Measurements from ENCODE around the gene TBCB. TPM values are rescaled to one million over a fixed set of nuclear protein-coding genes. Genes with fewer than 3 reads are reported as not detected.

Gene TBCB
- total RNA-seq, 2 donors from 2014 or later: 105 to 162 TPM

DNA sequence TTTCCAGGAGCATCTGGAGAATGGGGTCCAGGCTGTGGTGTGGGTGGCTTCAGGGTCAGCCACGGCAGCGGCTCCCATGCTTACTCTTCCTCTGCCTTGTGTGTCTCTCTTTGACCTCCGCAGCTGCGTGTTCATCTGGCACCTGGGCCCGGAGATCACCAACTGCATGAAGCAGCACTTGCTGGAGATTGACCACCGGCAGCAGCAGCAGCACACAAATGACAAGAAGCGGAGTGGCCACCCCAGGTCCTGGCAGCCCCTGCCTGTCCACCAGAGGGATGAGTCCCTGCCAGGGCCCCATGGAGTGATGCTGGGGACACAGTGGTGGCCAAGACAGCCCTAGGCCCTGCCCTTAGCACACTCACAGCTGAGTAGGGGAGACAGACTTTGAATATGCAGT is 22.7 kb upstream of the TBCB start:
- Mint-ChIP-seq H3K9me3 (no peaks in the 10 kb centered on the region), H3K27ac (peak overlapping the region; percentile 66), H3K4me1 (peaks cover 18% of the 10 kb centered on the region), H3K27me3 (no peaks in the 10 kb centered on the region), H3K36me3 (ENCODE audit: low read depth) (peaks cover 54% of the 10 kb centered on the region), H3K4me3 (peak overlapping the region; percentile 53)
- ATAC-seq (replicated peaks): peak; percentile 6

DNA sequence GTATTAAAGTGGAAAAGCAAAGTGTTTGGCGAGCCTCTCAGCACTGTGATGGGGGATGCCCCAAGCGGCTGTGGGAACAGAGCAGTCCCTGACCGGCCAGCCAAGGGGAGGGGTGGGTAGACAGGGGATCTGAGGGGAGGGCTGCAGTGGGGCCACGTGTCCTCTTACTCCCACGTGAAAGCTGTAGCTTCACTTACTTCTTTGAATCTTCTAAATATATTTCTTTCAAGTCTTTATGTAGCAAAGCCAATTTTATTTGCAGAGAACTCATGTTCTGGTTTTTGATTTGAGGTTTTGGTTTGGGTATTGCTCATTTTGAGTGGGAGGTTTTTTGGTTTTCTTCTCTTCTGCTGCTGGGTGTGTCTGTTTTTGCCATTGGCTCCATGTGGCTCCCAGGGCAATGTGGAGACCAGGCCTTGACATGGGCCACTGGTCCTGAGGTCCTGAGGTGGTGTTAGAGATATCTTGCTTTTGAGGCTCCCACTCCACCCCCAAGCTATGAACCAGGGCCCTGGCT is 22.1 kb upstream of the TBCB start:
- no peaks in the 10 kb centered on the region for H3K27me3 Mint-ChIP-seq
- H3K36me3 Mint-ChIP-seq (ENCODE audit: low read depth): peaks cover 52% of the 10 kb centered on the region
- ATAC-seq (replicated peaks): peak; percentile 93
- peak overlapping the region; percentile 66 for H3K27ac Mint-ChIP-seq
- H3K4me3 Mint-ChIP-seq: peak overlapping the region; percentile 53
- H3K9me3 Mint-ChIP-seq: no peaks in the 10 kb centered on the region
- H3K4me1 Mint-ChIP-seq: peaks cover 18% of the 10 kb centered on the region

DNA sequence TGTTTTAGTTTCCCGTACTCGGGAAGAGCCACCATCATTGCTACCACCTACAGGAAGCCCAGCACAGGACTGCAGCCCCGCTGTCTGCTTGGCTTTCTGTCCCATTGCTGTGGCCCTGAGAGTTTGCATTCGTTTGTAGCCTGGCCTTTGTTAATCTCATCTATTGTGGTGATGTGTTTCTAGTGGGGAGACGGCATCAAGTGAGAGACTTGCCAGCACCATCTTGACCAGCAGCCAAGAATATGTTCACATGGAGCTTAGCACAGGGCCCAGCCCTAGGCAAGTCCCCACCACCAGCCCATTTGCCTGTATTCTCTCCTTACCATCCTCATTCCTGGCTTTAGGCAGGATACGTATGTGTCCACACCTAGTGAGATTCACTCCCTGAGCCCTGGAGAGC is 21.6 kb upstream of the TBCB start:
- no peaks in the 10 kb centered on the region for H3K9me3 Mint-ChIP-seq
- ATAC-seq (replicated peaks): no peak
- H3K4me1 Mint-ChIP-seq: peaks cover 18% of the 10 kb centered on the region
- peaks cover 52% of the 10 kb centered on the region for H3K36me3 Mint-ChIP-seq (ENCODE audit: low read depth)
- peak overlapping the region; percentile 53 for H3K4me3 Mint-ChIP-seq
- no peaks in the 10 kb centered on the region for H3K27me3 Mint-ChIP-seq
- peak overlapping the region; percentile 66 for H3K27ac Mint-ChIP-seq

DNA sequence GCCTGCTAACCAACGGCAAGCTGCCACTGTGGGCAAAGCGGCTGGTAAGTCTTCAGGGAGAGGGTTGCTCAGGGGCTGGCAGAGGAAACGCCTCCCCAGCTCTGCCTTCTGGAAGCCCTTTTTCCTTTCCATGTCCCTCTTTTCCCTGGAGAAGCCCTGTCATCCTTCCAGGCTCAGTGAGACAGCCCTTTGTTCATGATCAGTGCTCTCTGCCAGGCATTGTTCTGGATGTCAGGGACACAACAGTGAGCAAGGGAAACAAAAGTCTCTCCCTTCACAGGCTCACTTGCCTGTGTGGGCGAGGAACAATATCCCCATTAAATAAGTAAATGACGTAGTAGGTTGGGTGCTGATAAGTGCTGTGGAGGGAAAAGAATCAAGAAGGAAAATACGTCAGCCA is 18.2 kb upstream of the TBCB start:
- Mint-ChIP-seq H3K4me1 (peaks cover 13% of the 10 kb centered on the region), H3K4me3 (no peak overlapping the region), H3K27me3 (no peaks in the 10 kb centered on the region), H3K27ac (no peak overlapping the region), H3K36me3 (ENCODE audit: low read depth) (peaks cover 42% of the 10 kb centered on the region), H3K9me3 (no peaks in the 10 kb centered on the region)
- ATAC-seq (replicated peaks): no peak

DNA sequence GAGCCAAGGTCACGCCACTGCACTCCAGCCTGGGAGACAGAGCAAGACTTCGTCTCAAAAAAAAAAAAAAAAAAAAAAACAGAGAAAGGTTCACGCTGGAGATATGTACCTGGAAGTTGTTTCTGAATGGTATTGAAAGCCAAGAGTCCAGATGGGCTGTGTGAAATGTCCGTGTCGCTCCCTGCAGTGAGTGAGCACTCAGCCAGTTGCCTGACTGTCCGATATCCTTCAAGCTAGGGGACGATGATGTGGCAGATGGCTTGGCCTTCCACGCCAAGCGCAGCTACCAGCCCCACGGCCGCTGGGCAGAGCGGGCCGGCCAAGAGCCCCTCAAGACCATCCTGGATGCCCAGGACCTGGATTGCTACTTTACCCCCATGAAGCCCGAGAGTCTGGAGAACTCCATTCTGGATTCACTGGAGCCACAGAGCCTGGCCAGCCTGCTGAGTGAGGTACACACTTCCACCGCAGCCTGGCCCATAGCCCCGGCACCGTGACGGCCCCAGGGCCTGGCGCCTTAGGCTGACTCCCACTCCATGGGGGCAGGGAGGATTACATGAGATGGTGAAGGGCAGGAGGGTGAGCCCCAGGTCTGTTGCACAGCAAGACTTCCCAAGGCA is 16.0 kb upstream of the TBCB start:
- Mint-ChIP-seq H3K4me1 (no peaks in the 10 kb centered on the region), H3K27me3 (no peaks in the 10 kb centered on the region), H3K27ac (no peak overlapping the region), H3K36me3 (ENCODE audit: low read depth) (peaks cover 31% of the 10 kb centered on the region), H3K9me3 (no peaks in the 10 kb centered on the region), H3K4me3 (no peak overlapping the region)
- ATAC-seq (replicated peaks): no peak

DNA sequence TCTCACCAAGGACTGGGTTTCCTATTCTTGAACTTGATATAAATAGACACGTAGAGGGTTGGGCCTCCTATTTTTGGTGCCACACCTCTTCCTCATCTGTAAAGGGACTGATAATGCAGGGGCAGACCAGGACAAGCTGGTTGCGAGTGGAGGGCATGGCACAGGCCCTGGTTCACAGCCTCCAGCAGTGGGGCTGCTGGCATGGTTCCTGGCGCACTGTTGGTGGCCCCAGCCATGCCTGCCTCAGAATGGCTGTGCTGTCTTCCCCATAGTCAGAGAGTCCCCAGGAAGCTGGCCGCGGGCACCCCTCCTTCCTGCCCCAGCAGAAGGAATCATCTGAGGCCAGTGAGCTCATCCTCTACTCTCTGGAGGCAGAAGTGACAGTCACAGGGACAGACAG is 14.8 kb upstream of the TBCB start:
- Mint-ChIP-seq H3K36me3 (ENCODE audit: low read depth) (peaks cover 24% of the 10 kb centered on the region), H3K27ac (no peak overlapping the region), H3K27me3 (no peaks in the 10 kb centered on the region), H3K9me3 (no peaks in the 10 kb centered on the region), H3K4me3 (no peak overlapping the region), H3K4me1 (no peaks in the 10 kb centered on the region)
- no peak for ATAC-seq (replicated peaks)

DNA sequence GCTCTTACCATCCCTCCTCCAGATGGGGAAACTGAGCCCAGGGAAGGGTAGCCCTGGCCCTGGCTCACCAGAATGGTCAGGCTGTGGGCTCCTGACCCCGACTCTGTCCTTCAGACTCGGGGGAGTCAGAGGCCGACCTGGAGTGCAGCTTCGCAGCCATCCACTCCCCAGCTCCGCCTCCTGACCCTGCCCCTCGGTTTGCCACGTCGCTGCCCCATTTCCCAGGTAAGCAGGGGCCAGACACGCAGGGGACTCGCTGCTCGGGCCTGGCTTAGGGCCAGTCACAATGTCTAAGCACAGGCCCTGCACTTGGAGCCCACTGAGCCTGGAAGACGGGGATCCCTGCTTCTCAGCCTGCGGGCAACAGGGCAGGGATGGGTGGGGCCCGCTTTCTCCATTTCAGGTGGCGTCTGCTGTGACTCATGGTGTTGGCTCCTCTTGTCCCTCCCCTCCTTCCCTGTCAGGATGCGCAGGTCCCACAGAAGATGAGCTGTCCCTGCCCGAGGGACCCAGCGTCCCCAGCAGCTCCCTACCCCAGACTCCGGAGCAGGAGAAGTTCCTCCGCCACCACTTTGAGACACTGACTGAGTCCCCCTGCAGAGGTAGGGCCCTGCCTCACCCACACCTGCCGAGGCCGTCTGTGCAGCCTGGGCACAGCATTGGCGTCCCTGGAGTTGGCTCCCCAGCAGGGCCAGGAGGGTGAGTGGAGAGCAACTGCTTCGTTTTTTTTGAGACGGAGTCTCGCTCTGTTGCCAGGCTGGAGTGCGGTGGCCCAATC is 13.5 kb upstream of the TBCB start:
- Mint-ChIP-seq H3K9me3 (no peaks in the 10 kb centered on the region), H3K4me3 (no peak overlapping the region), H3K27me3 (no peaks in the 10 kb centered on the region), H3K36me3 (ENCODE audit: low read depth) (peaks cover 21% of the 10 kb centered on the region), H3K27ac (no peak overlapping the region), H3K4me1 (no peaks in the 10 kb centered on the region)
- no peak for ATAC-seq (replicated peaks)

DNA sequence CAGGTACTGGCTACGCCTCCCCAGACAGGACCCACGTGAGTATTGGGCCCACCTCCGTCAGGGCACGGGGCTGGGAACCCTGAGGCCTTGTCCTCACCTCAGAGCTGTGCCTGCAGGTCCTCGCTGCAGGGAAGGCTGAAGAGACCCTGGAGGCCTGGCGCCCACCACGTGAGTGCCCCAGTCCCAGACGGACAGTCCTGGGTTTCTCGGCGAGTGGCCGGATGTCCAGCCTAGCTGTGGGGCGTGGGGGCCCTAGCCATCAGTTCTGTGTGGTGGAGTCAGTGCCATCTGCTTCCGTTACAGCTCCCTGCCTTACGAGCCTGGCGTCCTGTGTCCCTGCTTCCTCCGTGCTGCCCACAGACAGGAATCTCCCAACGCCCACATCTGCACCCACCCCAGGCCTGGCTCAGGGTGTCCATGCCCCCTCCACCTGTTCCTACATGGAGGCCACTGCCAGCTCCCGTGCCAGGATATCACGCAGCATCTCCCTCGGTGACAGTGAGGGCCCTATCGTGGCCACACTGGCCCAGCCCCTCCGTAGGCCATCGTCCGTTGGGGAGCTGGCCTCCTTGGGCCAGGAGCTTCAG is 12.1 kb upstream of the TBCB start:
- Mint-ChIP-seq H3K27ac (no peak overlapping the region), H3K27me3 (no peaks in the 10 kb centered on the region), H3K36me3 (ENCODE audit: low read depth) (peaks cover 13% of the 10 kb centered on the region), H3K4me1 (no peaks in the 10 kb centered on the region), H3K4me3 (no peak overlapping the region), H3K9me3 (no peaks in the 10 kb centered on the region)
- ATAC-seq (replicated peaks): no peak

DNA sequence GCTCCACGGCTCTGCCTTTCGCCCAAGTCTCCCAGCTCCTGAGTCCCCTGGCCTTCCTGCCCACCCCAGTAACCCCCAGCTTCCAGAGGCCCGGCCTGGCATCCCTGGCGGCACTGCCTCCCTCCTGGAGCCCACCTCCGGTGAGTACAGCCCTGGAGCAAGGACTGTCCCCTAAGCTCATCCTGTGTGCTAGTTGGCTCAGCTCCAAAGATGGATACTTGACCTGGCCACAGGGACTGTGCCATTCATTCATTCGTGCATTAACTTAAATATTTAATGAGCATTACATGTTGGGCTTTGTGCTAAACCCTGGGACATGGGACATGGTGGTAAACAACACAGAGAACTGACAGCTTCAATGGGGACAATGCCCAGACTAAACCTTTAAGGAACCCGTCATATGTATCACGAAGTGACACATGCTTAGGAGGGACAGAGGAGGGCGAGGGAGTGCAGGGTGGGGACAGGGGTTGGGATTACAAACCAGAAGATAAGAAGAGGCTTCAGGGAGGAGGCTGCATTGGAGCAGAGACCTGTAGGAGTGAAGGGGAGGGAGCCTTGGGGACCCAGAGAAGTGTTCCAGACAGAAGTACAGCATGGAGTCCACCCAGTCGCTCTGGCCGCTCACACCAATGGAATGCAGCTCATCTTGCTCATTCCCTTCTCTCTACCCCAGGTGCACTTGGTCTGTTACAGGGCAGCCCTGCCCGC is 11.3 kb upstream of the TBCB start:
- no peak overlapping the region for H3K27ac Mint-ChIP-seq
- H3K4me3 Mint-ChIP-seq: no peak overlapping the region
- no peaks in the 10 kb centered on the region for H3K4me1 Mint-ChIP-seq
- ATAC-seq (replicated peaks): no peak
- no peaks in the 10 kb centered on the region for H3K9me3 Mint-ChIP-seq
- no peaks in the 10 kb centered on the region for H3K27me3 Mint-ChIP-seq
- peaks cover 8% of the 10 kb centered on the region for H3K36me3 Mint-ChIP-seq (ENCODE audit: low read depth)

DNA sequence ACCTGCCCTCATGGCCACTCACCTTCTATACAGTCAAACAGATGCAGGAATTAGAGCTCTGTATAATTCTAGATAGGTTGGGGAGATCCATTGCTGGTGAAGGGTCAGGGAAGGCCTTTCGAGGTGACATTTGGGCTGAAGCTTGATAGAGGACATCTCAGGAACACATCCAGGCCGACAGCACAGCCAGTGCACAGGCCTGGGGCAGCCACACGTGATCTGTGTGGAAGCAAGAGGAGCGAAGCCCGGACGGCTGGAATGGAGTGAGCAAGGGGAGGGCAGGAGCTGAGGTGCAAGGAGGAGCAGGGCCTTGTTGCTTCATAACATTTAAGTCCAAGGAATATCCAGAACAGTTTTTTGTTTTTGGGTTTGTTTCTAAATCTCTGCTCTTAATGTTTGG is 8.8 kb upstream of the TBCB start:
- Mint-ChIP-seq H3K4me3 (no peak overlapping the region), H3K4me1 (no peaks in the 10 kb centered on the region), H3K36me3 (ENCODE audit: low read depth) (peaks cover 10% of the 10 kb centered on the region), H3K27ac (peak overlapping the region; percentile 74), H3K27me3 (no peaks in the 10 kb centered on the region), H3K9me3 (no peaks in the 10 kb centered on the region)
- ATAC-seq (replicated peaks): no peak

DNA sequence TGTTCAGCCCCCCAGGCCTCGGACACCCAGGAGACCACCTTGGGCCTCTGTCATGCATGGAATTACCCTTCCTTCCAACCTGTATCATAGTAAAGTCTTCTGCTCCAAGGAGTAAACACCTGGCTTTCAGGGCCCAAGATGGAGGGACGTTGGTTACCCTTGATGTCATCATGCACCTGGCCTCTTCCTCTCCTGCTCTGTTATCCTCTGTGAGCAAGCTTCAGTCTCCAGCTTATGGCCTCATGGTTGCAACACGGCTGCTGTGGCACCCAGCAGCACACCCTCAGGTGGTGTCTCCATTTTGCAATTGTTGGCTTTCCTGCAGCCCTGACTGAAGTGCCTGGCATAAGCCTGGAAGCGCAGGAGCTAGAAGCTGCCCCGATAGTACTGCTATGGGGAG is 8.3 kb upstream of the TBCB start:
- H3K27ac Mint-ChIP-seq: peak overlapping the region; percentile 74
- no peaks in the 10 kb centered on the region for H3K27me3 Mint-ChIP-seq
- no peak for ATAC-seq (replicated peaks)
- H3K9me3 Mint-ChIP-seq: no peaks in the 10 kb centered on the region
- H3K36me3 Mint-ChIP-seq (ENCODE audit: low read depth): peaks cover 16% of the 10 kb centered on the region
- no peaks in the 10 kb centered on the region for H3K4me1 Mint-ChIP-seq
- H3K4me3 Mint-ChIP-seq: no peak overlapping the region

DNA sequence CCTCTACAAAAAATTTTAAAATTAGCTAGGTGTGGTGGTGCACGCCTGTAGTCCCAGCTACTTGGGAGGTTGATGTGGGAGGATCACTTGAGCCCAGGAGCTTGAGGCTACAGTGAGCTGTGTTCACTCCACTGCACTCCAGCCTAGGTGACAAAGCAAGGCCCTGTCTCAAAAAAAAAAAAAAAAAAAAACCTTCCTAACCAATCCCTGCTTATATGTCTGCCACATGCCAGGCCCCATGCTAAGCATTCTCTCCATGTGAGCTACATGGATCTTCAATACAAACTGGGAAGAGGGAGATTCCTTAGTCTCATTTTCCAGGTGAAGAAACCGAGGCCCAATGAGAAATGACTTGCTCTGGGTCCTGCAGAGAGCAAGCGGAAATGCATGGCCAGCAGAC is 6.6 kb upstream of the TBCB start:
- Mint-ChIP-seq H3K4me3 (no peak overlapping the region), H3K27me3 (no peaks in the 10 kb centered on the region), H3K9me3 (no peaks in the 10 kb centered on the region), H3K27ac (no peak overlapping the region), H3K4me1 (peaks cover 4% of the 10 kb centered on the region), H3K36me3 (ENCODE audit: low read depth) (peaks cover 25% of the 10 kb centered on the region)
- ATAC-seq (replicated peaks): no peak

DNA sequence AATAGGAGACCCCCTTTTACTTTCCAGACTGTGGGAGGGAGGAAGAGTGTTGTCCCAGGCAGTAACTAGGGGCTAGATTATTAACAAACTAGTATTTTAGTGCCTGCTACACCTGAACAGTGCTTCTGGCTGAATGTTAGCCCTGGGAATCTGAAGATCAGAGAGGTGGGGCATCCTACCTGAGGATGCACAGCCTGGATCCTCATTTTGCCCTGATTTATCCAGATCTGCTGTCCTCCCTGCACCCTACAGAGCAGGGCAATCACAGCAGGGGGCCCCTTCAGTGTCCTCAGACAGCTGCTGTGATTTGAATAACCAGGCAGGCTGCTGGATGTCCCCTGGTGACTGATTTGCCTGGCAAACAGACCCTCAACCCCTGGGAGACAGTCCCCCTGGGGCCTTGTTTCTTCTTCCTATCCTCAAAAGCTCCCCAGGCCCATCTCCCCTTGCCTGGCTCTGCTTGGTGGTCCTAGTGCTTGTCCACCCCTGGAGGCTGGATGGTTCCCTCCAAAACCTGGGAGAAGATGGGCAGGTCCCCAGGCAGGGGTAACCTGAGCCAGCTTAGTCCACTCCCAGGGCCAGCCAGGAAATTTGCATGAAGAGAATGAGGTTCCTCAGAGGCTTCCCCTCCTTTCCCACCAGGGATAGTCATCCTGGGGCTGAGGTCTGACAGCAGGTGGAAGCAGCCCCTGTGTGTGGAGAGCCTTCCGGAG is 4.6 kb upstream of the TBCB start, which contains the start of gene OVOL3:
Gene OVOL3, plus strand, starts transcription at position 657 of the 713 bp plus-strand sequence. CDS start 60 bp downstream, outside the sequence.
- Mint-ChIP-seq H3K27ac (no peak within 1 kb of the TSS), H3K27me3 (no peaks in the 10 kb centered on the region), H3K9me3 (no peaks in the 10 kb centered on the region), H3K4me1 (peaks cover 8% of the 10 kb centered on the region), H3K4me3 (no peak within 1 kb of the TSS), H3K36me3 (ENCODE audit: low read depth) (peaks cover 43% of the 10 kb centered on the region)
- ATAC-seq (replicated peaks): no peak

DNA sequence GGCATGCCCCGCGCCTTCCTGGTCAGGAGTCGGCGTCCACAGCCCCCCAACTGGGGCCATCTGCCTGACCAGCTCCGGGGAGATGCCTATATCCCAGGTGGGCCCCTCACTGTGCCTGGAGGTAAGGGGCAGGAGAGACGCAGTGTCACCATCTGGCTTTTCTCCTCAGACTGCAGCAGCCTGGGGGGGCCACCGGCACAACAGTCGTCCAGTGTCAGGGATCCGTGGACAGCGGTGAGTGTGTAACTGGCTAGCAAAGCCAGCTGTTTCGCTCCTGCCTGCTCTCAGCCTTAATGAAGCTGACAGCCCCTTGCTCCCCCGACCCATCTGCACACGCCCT is 4.1 kb upstream of the TBCB start:
- ATAC-seq (replicated peaks): no peak
- Mint-ChIP-seq H3K27ac (no peak overlapping the region), H3K4me3 (no peak overlapping the region), H3K27me3 (no peaks in the 10 kb centered on the region), H3K4me1 (peaks cover 8% of the 10 kb centered on the region), H3K9me3 (no peaks in the 10 kb centered on the region), H3K36me3 (ENCODE audit: low read depth) (peaks cover 47% of the 10 kb centered on the region)

Measured in activated T-helper 17 cell treated with anti-CD3 and anti-CD28 coated beads, Interleukin-2, amount 50 U/mL, for 72 hours (primary cell).